HG02798 (cell line): ENCODE results near the gene GTPBP6.
"Not testable (repeated sequence)": the region's sequence is repeated elsewhere in the genome, so short reads cannot be mapped to it uniquely, and the experiment has no call there.

Experiments
- ATAC-seq: cut with Tn5 transposase; IDR thresholded peaks from one replicate; pipeline ENCODE4 v1.9.1; 2021; ENCODE audit warnings: mild to moderate bottlenecking; ENCODE audit not compliant: unreplicated experiment, poor library complexity

GTPBP6 gene

GRCh38 chrX:338281-338835 lies 19.8 kb upstream of the GTPBP6 start:
- no peak for ATAC-seq

GRCh38 chrX:337331-337831 lies 18.8 kb upstream of the GTPBP6 start:
- ATAC-seq, result no peak

DNA sequence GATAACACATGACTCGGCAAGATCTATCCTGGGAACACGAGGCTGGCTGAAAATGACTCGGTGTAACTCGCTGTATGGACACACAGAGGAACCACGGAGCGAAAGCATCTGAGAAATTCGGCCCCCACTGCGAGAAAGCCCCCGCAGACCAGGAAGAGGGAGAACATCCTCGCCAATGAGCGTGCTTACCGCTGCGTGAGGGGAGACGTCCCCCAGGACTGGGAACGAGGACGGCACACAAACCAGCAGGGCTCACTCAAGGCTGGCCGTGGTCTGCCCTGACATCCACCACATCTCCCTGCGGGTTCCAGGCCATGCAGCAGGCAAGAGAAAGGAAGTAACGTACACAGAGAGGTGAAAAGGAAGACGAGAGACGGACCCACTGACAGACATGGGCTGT lies 17.6 kb upstream of the GTPBP6 start:
- ATAC-seq, result no peak

GRCh38 chrX:335758-336155 lies 17.2 kb upstream of the GTPBP6 start:
- ATAC-seq, result no peak

GRCh38 chrX:334971-335757 lies 16.6 kb upstream of the GTPBP6 start:
- ATAC-seq, result no peak

DNA sequence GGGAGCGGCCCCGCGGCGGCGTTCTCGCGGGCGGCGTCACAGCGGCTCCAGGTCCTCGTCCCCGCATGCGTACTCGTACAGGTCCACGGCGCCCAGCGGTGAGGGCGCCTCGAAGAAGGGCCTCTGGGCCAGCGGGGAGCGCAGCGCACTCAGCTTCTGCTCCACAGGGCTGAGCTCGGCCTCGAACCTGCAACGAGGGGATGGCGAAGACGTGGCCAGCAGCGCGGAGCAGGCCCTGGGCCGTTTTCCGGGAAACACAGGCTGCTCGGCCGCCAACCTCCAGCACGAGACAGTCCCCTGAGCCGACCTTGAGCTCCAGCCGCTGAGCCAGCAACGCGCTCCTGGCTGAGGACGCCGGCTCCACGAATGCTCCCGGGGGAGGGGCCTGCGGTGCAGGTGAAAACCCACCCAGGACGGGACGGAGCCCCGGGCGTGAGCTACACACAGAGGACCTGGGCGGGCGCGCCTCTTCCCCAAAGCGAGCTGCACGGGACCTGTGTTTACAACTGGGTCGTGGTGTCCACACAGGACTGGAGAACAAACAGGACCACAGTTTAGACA lies 15.8 kb upstream of the GTPBP6 start:
- ATAC-seq, result no peak

DNA sequence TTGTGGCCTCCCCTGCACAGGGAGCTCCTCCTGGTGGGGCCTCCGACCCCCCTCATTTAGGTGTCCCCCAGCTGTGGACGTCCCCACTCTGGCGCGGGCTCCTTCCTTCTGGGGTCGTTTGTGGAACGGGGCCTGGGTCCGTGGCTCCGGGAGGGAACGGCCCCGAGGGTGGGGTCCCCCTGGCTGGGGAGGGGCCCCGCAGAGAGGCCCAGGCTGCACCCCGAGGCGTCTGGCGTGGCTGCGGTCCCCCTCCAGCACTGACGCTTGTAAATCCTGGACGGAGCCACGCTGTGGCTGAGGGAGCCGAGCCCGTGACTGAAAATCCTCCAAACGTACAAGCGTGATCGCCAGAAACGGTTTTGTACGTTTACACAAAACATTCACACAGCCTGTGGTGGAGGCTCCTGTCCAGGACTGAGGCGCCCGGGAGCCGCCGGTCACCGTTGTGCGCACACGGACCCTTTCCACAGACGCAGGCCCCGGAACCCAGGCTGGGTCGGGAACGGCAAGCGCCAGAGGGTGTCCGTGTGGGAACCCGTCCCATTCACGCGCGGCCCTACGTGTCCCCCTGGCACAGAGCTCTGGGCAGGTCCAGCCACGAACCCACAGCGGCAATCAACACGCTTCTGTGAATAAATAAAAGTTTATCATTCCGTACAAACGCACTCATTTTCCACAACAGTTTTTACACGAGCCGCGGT lies 15.2 kb upstream of the GTPBP6 start:
- no peak for ATAC-seq

GRCh38 chrX:332916-333610 lies 14.5 kb upstream of the GTPBP6 start:
- no peak for ATAC-seq

GRCh38 chrX:332496-332860 lies 13.9 kb upstream of the GTPBP6 start:
- ATAC-seq, result no peak

DNA sequence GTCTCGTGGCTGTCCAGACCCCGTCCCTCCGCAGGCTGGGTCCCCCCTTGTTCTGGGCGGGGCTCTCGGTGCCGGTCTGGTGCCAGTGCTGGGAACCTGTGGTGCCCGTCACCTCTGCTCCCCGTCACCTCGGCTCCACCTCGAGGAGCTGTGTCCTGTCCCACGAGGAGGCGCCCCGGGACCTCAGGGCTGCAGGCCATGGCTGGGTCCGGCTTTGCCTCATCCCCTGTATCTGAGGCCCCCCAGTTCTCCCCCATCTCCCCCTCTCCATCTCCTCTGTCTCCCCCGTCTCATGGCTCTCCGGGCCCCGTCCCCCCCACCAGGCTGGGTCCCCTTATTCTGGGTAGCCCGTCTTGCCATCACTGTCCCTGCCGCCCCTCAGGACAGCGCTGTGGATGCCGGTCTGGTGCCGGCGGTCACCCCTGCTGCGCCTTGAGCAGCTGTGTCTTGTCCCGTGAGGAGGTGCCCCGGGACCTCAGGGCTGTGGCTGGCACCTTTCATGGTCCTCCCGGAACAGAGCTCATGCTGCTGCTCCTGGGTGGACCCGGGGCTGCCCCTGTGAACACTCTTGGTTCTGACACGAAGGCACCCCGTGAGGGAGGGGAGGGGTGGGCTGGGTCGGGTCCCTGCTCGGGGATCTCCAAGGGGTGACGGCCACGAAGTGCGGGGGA lies 13.4 kb upstream of the GTPBP6 start:
- ATAC-seq, result no peak

GRCh38 chrX:331151-331824 lies 12.7 kb upstream of the GTPBP6 start:
- no peak for ATAC-seq

GRCh38 chrX:330726-331150 lies 12.1 kb upstream of the GTPBP6 start:
- ATAC-seq, result no peak

DNA sequence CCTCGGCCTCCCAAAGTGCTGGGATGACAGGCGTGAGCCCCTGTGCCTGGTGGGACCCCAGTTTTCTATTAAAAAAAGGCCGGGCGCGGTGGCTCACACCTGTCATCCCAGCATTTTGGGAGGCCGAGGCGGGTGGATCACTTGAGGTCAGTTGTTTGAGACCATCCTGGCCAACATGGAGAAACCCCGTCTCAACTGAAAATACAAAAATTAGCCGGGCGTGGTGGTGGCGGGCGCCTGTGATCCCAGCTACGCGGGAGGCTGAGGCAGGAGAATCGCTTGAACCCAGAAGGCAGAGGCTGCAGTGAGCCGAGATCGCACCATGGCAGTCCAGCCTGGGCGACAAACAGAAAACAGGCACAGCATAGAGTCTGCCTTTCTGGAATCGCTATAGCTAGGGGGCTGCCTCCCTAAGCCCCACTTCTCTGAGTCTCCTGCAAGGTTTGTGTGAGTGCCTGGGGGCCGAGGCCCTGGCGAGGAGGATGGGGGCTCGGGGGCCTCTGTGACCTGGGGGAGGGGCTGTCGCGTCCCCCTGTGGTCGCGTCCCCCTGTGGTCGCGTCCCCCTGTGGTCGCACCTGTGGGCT lies 11.6 kb upstream of the GTPBP6 start:
- not testable (repeated sequence) for ATAC-seq

GRCh38 chrX:329291-329910 lies 10.8 kb upstream of the GTPBP6 start:
- ATAC-seq, result no peak

GRCh38 chrX:327660-328126 lies 9.1 kb upstream of the GTPBP6 start:
- no peak for ATAC-seq

- not testable (repeated sequence) for ATAC-seq
These were observed 6.1 kb upstream of the GTPBP6 start for GRCh38 chrX:324664-325063.

- no peak for ATAC-seq
These were observed 5.4 kb upstream of the GTPBP6 start for GRCh38 chrX:323721-324628.
